ENCODE data around the gene PIP5K1C. TPM values are rescaled to one million over a fixed set of nuclear protein-coding genes. Genes with fewer than 3 reads are reported as not detected.

PIP5K1C gene
- total and polyA plus RNA-seq, 8 donors: 8.6 to 164 (median 25.6) TPM

DNA sequence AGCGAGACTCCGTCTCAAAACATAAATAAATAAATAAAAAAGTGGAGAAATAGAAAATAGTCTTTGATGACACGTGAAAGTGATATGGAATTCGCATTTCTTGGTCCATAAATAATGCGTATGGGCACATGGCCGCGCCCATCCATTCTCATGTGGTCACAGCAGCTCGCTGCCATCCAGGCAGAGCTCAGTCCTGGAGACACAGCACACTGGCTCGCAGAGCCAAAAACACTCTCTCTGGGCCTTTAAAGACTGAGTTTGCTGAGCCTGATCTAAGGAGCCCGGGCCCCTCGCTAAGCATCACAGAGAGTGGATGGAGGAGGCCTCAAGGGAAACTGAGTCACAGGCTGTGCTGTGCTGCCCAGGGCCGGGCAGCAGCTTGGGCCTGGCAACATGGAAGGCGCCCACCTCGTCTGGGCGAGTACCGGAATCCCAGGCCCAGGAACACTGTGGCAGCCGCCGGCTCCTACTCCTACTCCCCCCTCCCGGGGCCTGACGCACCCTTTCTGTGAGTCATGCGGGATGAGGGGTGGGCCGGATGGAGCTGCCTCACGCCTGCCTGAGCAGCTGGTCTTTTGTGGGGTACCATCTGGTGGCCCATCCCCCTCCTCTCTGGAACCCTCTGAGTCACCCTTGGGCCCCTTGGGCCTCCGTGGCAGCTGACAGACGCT lies 44.7 kb downstream of the PIP5K1C start:
- 78 to 93% (median 87%) methylated on average over 21 to 25 of the region's 25 CpGs for WGBS, 5 donors
- H3K9me3 ChIP-seq: no peaks in the 10 kb centered on the region
- TF ChIP-seq POLR2A (IDR thresholded peaks at IDR 0.05): no peak
- no peak for TF ChIP-seq EP300 (IDR thresholded peaks at IDR 0.05)
- TF ChIP-seq, protein P1, sequence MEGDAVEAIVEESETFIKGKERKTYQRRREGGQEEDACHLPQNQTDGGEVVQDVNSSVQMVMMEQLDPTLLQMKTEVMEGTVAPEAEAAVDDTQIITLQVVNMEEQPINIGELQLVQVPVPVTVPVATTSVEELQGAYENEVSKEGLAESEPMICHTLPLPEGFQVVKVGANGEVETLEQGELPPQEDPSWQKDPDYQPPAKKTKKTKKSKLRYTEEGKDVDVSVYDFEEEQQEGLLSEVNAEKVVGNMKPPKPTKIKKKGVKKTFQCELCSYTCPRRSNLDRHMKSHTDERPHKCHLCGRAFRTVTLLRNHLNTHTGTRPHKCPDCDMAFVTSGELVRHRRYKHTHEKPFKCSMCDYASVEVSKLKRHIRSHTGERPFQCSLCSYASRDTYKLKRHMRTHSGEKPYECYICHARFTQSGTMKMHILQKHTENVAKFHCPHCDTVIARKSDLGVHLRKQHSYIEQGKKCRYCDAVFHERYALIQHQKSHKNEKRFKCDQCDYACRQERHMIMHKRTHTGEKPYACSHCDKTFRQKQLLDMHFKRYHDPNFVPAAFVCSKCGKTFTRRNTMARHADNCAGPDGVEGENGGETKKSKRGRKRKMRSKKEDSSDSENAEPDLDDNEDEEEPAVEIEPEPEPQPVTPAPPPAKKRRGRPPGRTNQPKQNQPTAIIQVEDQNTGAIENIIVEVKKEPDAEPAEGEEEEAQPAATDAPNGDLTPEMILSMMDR (IDR thresholded peaks at IDR 0.05): no peak
- TF ChIP-seq POLR2AphosphoS5 (IDR thresholded peaks at IDR 0.05): no peak
- peak; percentile 33 to 56 for DNase-seq
- peak overlapping the region in 3 of 5 donors; percentile 35 to 58 (median 51) for H3K27ac ChIP-seq
- peaks cover 56 to 97% (median 93%) of the 10 kb centered on the region in 4 donors for H3K36me3 ChIP-seq
- H3K27me3 ChIP-seq: no peaks in the 10 kb centered on the region
- H3K4me1 ChIP-seq: peaks cover 0 to 12% (median 9%) of the 10 kb centered on the region in 4 donors
- intact Hi-C loops (cut with DNase I; ENCODE audit: low total_unique reads): no loop called here
- no peak overlapping the region for H3K4me3 ChIP-seq

DNA sequence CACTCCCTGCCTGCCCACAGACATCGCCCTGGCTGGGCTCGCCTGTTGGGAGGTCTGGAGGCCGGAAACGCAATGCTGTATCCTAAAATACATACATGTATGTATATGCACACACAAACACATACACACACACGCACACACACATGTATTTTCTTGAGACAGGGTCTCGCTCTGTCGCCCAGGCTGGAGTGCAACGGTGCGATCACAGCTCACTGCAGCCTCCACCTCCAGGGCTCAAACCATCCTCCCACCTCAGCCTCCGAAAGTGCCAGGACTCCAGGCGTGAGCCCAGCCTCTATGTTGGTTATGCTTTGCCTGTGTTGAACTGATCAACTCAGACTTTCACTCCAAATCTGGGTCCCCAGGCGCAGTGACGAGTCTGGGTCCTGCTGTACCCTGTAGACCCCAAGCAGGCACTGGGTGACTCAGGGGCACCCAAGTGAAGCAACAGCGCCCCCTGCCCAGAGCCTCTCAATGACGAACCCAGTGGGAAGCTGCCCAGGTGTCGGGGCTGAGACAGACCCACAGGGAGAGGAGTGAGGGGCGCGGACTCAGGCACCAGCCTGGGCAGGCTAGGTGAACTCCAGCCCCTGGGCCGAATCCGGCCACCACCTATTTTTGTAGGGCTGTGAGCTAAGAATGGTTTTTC lies 46.3 kb downstream of the PIP5K1C start:
- Histone ChIP-seq H3K27ac (no peak overlapping the region), H3K27me3 (no peaks in the 10 kb centered on the region), H3K9me3 (no peaks in the 10 kb centered on the region), H3K4me1 (peaks cover 0 to 18% (median 10%) of the 10 kb centered on the region in 4 donors), H3K4me3 (no peak overlapping the region), H3K36me3 (peaks cover 56 to 92% (median 86%) of the 10 kb centered on the region in 4 donors)
- intact Hi-C loops (cut with DNase I; ENCODE audit: low total_unique reads): no loop called here
- DNase-seq: no peak
- WGBS, 5 donors: 94 to 97% (median 96%) methylated on average over 17 to 20 of the region's 20 CpGs
- TF ChIP-seq, protein P1 (IDR thresholded peaks at IDR 0.05): no peak
- TF ChIP-seq POLR2AphosphoS5 (IDR thresholded peaks at IDR 0.05) (no peak), EP300 (IDR thresholded peaks at IDR 0.05) (no peak), POLR2A (IDR thresholded peaks at IDR 0.05) (no peak)

DNA sequence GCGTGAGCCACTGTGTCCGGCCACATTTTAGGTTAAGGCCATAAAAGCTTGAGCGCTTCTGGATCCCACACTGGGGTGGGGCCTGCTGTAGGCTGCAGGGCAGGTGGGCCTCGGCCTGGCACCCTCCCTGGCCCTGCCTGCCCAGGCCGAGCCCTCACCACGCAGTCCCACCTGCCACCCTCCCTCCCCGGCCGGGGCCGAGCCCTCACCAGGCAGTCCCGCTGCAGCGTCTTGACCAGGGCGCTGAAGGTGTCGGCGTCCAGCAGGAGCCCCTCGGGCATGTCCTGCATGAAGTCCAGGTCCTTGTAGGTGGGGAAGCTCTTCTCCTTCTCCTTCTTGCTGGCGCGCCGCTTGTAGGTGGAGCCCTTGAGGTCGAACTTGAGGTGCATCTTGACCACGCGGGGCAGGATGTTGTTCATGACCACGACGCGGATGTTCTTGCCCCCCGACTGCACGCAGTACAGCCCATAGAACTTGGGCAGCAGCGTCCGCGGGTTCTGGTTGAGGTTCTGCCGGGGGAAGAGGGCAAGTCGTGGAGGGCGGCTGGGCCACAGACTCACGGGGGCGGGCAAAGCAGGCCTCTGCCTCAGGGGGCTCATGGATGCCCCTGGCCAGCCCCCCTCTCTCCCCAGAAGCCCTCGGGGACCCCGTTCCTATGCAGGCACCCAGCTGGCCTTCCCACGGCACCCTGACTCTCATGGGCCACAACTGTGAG lies 47.0 kb downstream of the PIP5K1C start:
- Histone ChIP-seq H3K36me3 (peaks cover 51 to 92% (median 85%) of the 10 kb centered on the region in 4 donors), H3K4me3 (no peak overlapping the region), H3K9me3 (no peaks in the 10 kb centered on the region), H3K27me3 (no peaks in the 10 kb centered on the region), H3K4me1 (peaks cover 0 to 11% (median 6%) of the 10 kb centered on the region in 4 donors), H3K27ac (no peak overlapping the region)
- WGBS, 5 donors: 89 to 95% (median 93%) methylated on average over 18 to 37 of the region's 37 CpGs
- no peak for DNase-seq
- TF ChIP-seq, protein P1 (IDR thresholded peaks at IDR 0.05): no peak
- TF ChIP-seq EP300 (IDR thresholded peaks at IDR 0.05) (no peak), POLR2AphosphoS5 (IDR thresholded peaks at IDR 0.05) (no peak), POLR2A (IDR thresholded peaks at IDR 0.05) (no peak)
- intact Hi-C loops (cut with DNase I; ENCODE audit: low total_unique reads): no loop called here

DNA sequence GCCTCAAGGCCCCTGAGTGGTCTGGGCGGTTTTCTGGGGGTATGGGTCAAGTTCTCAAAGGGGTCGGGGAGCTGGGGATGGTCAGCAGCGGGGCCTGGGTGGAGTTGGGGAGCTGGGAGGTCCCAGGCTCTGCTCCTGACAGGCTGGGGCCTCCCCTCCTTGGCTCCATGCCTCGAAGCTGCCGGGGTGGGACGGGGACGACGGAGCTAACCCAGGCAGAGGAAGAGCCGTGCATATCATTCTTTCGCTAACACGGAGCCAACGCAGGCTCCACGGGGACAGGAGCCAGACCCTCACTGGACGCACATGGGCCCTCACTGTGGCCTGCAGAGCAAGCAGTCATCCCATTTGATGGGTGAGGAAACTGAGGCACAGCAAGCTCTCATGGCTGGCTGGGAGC lies 47.8 kb downstream of the PIP5K1C start:
- no peaks in the 10 kb centered on the region for H3K27me3 ChIP-seq
- intact Hi-C loops (cut with DNase I; ENCODE audit: low total_unique reads): no loop called here
- peaks cover 0 to 6% (median 0%) of the 10 kb centered on the region in 4 donors for H3K4me1 ChIP-seq
- TF ChIP-seq, protein P1 (IDR thresholded peaks at IDR 0.05): no peak
- TF ChIP-seq EP300 (IDR thresholded peaks at IDR 0.05) (no peak), POLR2A (IDR thresholded peaks at IDR 0.05) (no peak), POLR2AphosphoS5 (IDR thresholded peaks at IDR 0.05) (no peak)
- no peak overlapping the region for H3K27ac ChIP-seq
- 92 to 97% (median 95%) methylated on average over 10 to 14 of the region's 14 CpGs for WGBS, 5 donors
- H3K4me3 ChIP-seq: no peak overlapping the region
- no peak for DNase-seq
- no peaks in the 10 kb centered on the region for H3K9me3 ChIP-seq
- H3K36me3 ChIP-seq: peaks cover 46 to 92% (median 85%) of the 10 kb centered on the region in 4 donors
